HG02588 (cell line): ENCODE data around the gene TBRG4.

Experiments used
- ATAC-seq: cut with Tn5 transposase; IDR thresholded peaks from one replicate; pipeline ENCODE4 v1.9.1; 2021; ENCODE audit warnings: mild to moderate bottlenecking, moderate library complexity; ENCODE audit not compliant: unreplicated experiment

TBRG4 gene

GRCh38 chr7:45145881-45146280 lies 34.4 kb upstream of the TBRG4 start:
- no peak for ATAC-seq

DNA sequence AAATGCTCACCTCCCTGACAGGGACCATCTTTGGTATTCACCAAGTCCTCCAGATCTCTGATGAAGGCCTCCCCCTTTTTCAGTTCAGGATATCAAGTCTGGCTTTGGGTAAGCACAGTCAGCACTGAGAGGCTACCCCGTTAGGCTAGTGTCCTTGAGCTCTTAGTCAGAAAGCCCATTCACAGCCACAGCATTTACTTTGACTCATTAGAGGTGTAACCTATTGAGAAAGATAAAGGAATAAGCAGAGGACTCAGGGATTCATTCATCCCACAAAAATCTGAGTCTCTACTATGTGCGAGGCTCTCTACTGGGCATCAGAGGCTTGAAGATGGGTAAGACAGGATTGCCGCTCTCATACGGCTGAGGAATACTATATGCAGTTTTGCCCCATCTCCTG lies 32.1 kb upstream of the TBRG4 start:
- no peak for ATAC-seq

DNA sequence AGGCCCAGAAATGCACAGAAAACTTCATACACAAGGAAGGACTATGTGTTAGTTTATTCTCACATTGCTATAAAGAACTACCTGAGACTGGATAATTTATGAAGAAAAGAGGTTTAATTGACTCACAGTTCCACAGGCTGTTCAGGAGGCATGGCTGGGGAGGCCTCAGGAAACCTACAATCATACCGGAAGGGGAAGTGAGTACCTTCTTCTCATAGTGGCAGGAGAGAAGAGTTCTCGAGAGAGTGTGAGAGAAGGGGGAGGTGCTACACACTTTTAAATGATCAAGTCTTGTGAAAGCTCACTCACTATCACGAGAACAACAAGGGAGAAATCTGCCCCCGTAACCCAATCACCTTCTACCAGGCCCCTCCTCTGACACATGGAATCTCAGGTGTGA lies 29.3 kb upstream of the TBRG4 start:
- no peak for ATAC-seq

- no peak for ATAC-seq
Measured at GRCh38 chr7:45138433-45139267, 27.2 kb upstream of the TBRG4 start.

GRCh38 chr7:45136106-45137060 lies 24.9 kb upstream of the TBRG4 start:
- ATAC-seq, result no peak

GRCh38 chr7:45133877-45134276 lies 22.4 kb upstream of the TBRG4 start:
- no peak for ATAC-seq

DNA sequence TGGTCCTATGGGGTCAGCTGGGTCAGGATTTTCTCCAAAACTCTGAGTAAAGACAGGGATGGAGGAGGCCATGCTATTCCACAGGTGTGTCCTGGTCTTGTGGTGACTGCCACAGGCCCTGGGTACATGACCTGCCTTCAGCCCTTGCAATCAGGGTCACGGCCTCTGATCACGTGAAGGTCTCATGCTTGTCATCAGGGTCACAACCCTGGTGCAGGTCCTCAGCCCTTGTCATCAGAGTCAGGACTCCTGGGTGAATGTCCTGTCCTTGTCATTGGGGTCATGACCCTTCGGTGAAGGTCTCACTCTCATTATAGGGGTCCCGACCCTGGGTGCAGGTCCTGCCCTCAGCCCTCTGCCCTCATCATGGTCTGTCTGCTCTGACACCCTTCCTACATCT lies 21.9 kb upstream of the TBRG4 start:
- no peak for ATAC-seq

DNA sequence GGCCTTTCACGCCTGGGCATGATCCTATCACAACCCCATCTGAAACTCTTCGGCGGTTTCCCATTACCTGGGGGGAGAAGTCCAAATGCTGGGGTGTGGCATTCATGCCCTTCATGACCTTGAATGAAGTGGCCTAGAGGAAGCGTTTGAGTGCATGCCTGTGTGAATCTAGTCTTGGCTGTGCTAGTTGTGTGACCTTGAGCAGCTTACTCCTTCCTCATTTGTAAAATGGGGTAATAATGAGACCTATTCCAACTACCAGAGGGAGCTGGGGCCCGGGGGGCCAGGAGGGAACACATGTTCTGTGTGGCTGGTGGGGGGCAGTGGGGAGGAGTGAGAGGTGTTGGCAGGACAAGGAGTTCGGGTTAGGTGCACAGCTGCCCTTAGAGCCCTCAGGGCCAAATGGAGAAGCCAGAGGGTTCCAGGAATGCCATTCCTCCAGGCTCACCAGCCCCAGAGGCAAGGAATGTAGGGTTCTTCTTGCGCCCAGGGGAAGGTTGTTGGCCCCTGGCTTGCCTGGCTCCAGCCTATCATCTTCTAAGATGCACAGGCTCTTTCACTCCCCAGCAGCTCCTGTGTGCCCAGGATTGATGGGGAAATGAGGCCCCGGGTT lies 21.3 kb upstream of the TBRG4 start:
- ATAC-seq, result no peak

DNA sequence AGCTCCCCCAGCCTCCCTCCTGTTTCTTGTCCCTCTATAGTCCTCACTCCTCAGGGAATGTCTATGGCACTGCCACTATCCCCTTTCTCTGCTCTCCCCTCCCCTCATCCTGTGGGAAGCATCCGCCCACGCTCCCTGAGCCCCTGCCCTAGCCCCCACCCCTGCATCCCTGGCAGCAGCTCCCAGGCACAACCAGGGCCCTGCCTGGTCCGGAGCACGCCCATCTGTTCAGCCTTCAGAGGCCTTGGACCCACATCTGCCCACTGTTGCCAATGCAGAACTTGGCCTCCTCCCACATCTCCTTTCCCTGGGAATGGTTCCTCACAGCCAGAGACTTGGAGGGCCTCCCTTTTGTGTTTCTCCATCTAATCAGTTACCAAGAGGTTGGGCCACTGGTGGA lies 20.4 kb upstream of the TBRG4 start:
- ATAC-seq, result no peak

DNA sequence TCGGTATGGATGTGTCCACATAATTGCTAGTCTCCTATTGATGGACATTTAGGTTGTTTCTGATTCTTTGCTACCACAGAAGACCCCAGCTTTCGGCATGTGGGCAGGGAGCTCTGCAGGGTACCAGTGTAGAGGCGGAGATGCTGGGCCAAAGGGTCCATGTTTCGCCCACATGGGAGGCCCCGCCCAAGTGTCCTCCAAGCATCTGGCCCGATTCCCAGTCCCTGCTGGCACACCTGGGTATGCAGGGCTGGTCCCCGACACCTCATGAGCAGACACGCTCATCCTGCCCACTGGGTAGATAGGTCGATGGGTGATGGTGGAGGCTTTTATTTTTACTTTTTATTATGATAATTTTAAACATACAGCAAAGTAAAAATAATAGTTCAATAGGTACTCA lies 19.4 kb upstream of the TBRG4 start:
- ATAC-seq, result no peak

DNA sequence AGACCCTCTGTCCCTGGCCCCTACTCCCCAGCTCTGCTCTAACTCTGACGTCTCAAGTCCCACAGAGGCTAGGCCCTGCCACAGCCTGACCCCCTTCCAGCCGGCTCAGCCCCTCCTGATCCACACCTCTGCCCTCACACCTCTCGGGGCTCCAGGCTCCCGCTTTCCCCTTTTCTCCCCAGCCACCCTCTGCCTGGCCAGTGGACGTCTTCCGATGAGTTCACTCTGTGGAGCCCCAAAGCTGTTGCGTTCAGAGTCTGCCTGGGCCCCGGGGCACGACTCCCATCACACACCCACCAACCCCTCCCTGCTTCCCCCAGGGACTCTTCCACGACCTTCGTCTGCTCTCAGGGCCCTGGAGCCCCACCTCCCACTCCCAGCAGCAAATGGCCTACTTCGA lies 18.4 kb upstream of the TBRG4 start:
- no peak for ATAC-seq

DNA sequence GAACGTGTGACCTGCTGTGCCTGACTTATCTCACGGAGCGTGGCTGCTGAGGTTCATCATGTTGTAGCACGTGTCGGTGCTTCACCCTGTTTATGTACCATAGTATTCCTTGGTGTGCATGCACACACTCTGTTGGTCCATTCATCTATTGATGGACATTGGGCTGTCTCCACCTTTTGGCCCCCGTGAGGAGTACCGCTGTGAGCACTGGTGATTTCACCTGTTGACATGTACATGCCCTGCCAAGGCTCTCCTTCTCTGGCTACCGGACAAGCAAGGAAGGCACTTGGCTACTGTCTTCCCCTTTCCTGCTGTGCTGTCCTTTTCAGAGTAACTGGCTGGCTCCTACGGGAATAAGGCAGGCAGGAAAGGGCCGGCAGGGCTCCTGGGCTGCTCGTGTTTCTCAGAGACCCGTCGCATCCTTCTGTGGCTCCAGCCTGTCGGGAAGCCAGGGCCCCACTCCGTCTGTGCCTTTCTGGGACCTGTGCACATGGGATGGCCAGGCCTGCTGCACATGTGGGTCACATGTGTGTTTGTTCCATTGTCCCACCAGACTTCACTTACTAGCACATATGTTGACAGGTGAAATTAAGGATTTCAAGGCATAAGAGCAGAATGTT lies 17.8 kb upstream of the TBRG4 start:
- no peak for ATAC-seq

GRCh38 chr7:45126920-45127319 lies 15.4 kb upstream of the TBRG4 start:
- ATAC-seq, result no peak

DNA sequence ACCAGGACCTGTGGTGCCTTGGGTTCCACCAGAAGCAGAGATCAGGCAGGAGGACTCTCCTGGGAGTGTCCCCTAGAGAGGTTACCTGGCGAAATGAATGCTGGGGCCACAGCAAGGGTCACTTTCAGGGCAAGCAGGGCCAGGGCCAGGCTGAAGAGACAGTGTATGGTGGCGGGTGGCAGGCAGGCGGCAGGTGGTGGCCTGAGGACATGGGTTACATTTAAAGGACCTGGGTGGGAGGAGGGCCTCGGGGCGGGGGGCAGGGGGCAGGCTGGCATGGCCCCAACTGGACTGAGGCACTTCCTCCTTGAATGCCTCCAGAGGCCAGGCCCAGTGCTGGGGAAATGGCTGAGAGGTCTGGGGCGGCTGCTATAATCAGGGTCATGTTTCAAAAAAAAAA lies 14.7 kb upstream of the TBRG4 start:
- no peak for ATAC-seq

DNA sequence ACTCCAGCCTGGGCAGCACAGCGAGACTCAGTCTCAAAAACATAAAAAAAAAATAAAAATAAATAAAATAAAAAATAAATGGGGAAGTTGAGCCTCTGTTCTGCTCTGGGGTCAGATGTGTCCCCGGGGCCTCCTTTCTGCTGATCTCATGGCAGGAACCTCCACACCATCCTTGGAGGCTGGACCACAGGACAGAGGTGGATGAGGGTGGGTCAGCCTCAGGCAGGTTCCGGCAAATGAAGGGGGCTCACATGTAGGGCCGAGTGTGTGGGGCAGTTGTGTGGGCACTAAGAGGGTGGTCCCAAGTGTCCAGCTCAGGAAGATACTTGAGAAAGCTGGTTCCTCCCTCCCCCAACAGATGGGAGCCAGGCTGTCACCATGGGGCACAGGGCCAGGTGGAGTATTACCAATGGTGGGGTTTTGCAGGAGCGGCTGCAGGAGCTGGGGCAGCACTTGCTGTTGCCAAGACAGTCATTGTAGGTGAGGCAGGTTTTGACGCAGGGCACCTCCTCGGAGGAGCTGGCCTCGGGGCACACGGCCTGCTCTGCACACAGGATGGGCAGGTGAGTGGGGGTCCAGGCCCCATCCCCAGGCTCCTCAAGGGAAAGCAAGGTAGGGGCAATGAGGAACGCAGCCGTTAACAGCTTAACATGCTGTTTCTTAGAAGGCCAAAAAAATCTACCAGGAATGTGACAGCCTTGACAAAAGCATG lies 13.9 kb upstream of the TBRG4 start:
- no peak for ATAC-seq

GRCh38 chr7:45123913-45124710 lies 12.6 kb upstream of the TBRG4 start:
- no peak for ATAC-seq

DNA sequence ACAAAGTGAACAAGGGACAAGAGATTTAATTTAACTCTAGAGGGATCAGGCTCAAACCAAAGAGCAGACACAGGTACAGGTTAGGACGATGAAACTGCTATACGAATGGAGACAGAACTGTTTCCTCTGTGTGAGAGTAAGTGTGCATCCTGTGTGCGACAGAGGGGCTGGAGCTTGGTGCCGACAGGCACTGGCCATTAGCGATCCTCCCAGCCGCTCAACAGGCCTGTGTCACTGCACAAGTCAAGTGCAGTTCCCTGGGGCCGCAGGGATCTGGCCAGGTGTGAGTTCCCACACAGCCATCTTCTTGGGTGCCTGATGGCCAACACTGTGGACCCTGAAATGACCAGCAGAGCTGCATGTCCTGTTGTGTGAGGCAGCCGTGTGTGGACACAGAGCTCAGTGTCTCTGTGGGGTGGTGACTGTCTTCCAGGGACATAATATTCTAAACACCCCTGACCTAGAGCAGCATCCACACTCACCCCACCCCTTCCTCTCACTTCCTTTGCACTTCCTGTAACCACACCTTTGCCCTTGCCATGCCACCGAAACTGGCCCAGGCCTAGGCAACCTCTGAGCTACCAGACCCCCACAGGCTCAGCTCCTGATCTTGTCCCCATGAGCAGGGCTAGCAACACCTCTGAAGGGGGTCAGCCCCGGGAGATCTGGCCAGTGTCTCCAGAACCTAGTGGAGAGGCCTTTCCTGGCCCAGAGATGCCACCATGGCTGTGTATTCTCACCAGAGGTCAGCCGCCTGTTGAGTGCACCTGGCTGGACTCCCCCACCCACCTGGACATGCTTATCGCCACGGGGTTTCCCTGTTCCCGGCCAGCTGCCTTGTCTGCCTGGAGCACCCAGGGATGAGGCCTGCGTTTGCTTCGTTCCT lies 11.7 kb upstream of the TBRG4 start:
- ATAC-seq, result no peak

- no peak for ATAC-seq
Measured at GRCh38 chr7:45119550-45119949, 8.1 kb upstream of the TBRG4 start.

DNA sequence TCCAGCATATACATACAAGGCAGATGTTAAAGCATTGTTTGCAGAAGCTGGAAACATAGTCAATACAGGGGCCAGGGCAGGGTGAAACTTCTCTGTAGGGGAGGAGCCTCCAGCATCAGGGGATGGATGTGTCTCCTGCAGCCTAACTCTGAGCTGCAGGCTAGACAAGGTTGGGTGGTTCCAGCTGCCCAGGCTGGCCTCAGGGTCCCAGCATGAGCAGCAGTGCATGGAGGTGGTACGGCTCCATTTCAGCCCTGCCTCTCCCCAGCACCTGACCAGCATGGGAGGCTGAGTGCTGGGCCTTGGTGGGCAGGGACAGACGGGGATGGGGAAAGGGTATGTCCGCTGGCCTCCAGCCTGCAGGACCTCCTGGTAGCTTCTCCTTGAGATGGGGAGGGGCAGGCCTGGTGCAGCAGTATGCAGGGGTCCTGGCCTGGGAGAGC lies 7.4 kb upstream of the TBRG4 start:
- no peak for ATAC-seq
